Osteoblast (primary cell): Measurements from ENCODE around the gene TPRG1L. TPM values are rescaled to one million over a fixed set of nuclear protein-coding genes. Genes with fewer than 3 reads are reported as not detected.

Experiments used
- DNase-seq: peaks from one replicate; pipeline ENCODE4 v3.0.0; 2011; ENCODE audit warnings: low spot score, mixed read lengths; ENCODE audit not compliant: insufficient read length; ENCODE audit errors: missing footprints
- H2AFZ ChIP-seq: 2 replicates; pipeline ENCODE4 v1.6.0; 2011; ENCODE audit warnings: mild to moderate bottlenecking, low read length
- H3K27ac ChIP-seq: 2 replicates; pipeline ENCODE4 v1.5.1; 2011; ENCODE audit warnings: mild to moderate bottlenecking, low read depth, low read length, moderate library complexity
- H3K27me3 ChIP-seq: 2 replicates; pipeline ENCODE4 v1.6.0; 2012; ENCODE audit warnings: mild to moderate bottlenecking, control low read depth, inconsistent platforms, low read length, moderate library complexity; ENCODE audit not compliant: insufficient read depth
- H3K36me3 ChIP-seq: 2 replicates; pipeline ENCODE4 v1.5.1; 2011; ENCODE audit warnings: mild to moderate bottlenecking, low read length, control low read depth, moderate library complexity; ENCODE audit not compliant: insufficient read depth
- H3K4me1 ChIP-seq: 2 replicates; pipeline ENCODE4 v1.5.1; 2011; ENCODE audit warnings: mild to moderate bottlenecking, low read length, control low read depth, moderate library complexity; ENCODE audit not compliant: insufficient read depth
- H3K4me2 ChIP-seq: 2 replicates; pipeline ENCODE4 v1.6.0; 2011; ENCODE audit warnings: mild to moderate bottlenecking, low read length; ENCODE audit not compliant: insufficient read depth
- H3K4me3 ChIP-seq: fragments of 200-600 bp; sonication (generic); 3 replicates; pipeline ENCODE4 v1.5.1; 2012; ENCODE audit warnings: mild to moderate bottlenecking, low read length, inconsistent platforms; ENCODE audit not compliant: insufficient read depth
- H3K79me2 ChIP-seq: 2 replicates; pipeline ENCODE4 v1.6.0; 2012; ENCODE audit warnings: mild to moderate bottlenecking, low read length, control low read depth, inconsistent platforms; ENCODE audit not compliant: insufficient read depth
- H3K9me3 ChIP-seq: 2 replicates; pipeline ENCODE4 v1.5.1; 2011; ENCODE audit warnings: low read depth, low read length, control low read depth
- H4K20me1 ChIP-seq: 2 replicates; pipeline ENCODE4 v1.6.0; 2012; ENCODE audit warnings: mild to moderate bottlenecking, low read length, control low read depth; ENCODE audit not compliant: insufficient read depth
- CTCF ChIP-seq: IDR thresholded peaks from 2 replicates; pipeline ENCODE4 v1.5.1; 2011; ENCODE audit warnings: mild to moderate bottlenecking, low read depth, low read length, moderate library complexity; ENCODE audit errors: extremely low read depth
- total RNA-seq: library from RNA; depleted of rRNA; stranded (reverse); fragments of >200 nt; gene quantifications from 2 replicates; pipeline ENCODE4 v1.2.3, GENCODE V29; 2012

Gene TPRG1L
- total RNA-seq, 1 donor = 35.8 TPM

DNA sequence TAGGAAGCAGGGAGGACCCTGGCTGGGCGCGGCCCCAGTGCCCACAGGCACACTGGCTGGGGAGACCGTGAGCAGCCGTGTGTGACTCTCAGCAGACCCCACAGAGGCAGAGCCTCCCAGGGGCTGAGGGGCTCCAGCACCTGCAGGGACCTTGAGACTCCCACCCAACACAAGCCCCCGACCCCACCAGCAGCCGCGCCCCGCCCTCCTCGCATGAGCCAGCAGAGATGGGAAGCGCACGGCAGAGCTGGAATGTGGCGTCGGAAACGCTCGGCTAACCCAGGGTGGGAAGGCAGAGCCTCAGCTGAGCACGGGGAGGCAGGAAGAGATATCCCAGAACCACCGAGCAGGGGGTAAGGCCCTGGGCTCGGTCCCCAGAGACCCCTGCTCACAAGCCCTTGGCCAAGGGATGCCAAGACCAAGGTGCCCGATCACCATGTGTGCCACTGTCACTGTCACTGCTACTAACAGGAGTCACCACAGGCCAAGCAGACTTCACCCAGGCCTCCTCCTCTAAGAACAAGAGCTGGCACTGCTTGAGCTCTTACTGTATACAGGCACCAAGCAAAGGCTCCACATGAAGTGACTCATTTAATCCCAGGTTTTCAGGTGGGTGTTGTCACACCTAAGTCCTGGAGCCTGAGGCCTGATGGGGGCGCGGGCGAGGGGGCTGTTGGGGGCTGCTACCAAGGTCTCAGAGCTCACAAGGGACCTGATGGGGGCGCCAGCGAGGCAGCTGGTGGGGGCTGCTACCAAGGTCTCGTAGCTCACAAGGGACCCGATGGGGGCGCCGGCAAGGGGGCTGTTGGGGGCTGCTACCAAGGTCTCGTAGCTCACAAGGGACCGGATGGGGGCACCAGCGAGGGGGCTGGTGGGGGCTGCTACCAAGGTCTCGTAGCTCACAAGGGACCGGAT, 33.6 kb upstream of the TPRG1L start:
- Histone ChIP-seq H3K4me3 (no peak overlapping the region), H3K4me2 (no peak overlapping the region), H3K27ac (no peak overlapping the region), H3K27me3 (no peaks in the 10 kb centered on the region), H2AFZ (no peak overlapping the region), H3K4me1 (no peaks in the 10 kb centered on the region), H3K9me3 (no peaks in the 10 kb centered on the region), H3K79me2 (no peaks in the 10 kb centered on the region), H3K36me3 (no peaks in the 10 kb centered on the region), H4K20me1 (no peaks in the 10 kb centered on the region)
- no peak for TF ChIP-seq CTCF
- no peak for DNase-seq

DNA sequence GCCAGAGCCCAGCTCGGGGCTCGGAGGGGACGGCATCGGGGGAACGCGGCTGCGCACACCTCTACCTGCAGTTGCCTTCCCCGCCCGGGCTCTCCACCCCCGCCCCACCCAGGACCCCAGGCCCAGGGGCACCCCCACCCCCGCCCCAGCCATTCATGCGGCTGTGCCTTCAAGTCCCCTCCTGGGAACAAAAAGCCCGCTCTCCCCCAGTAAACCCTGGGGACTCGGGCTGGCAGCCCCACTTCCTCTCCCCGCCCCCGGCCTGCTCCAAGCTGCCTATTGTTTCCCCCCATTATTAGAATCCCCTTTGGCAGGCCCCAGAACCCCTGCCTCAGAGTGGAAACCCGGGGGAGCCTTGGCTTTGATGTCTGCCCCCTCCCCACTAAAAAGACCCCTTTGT, 31.5 kb upstream of the TPRG1L start:
- Histone ChIP-seq H3K4me2 (no peak overlapping the region), H3K27me3 (peaks cover 5% of the 10 kb centered on the region), H2AFZ (no peak overlapping the region), H3K9me3 (no peaks in the 10 kb centered on the region), H3K4me1 (no peaks in the 10 kb centered on the region), H3K27ac (no peak overlapping the region), H4K20me1 (no peaks in the 10 kb centered on the region), H3K36me3 (no peaks in the 10 kb centered on the region), H3K79me2 (no peaks in the 10 kb centered on the region), H3K4me3 (no peak overlapping the region)
- no peak for TF ChIP-seq CTCF
- no peak for DNase-seq

DNA sequence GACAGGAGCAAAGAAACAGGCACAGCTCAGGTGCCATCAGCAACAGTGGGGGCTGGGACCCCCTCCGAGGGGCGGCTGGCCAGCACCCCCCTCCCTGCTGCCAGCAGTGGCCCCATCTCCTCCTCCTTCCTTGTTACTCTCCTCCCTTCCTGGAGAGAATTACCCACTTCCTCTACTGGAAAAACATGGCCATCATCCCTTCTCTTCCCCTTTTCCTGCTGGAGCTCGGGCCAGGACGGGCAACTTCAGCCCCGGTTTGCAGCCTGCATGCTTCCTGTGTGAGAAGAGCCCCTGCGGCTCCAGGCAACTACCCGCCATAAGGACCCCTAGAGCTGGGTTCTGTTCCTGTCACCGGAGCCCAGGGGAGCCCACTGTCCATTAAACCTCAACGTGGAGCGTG, 31.1 kb upstream of the TPRG1L start:
- Histone ChIP-seq H3K27me3 (peaks cover 5% of the 10 kb centered on the region), H3K4me2 (no peak overlapping the region), H3K4me3 (no peak overlapping the region), H3K4me1 (no peaks in the 10 kb centered on the region), H3K27ac (no peak overlapping the region), H3K9me3 (no peaks in the 10 kb centered on the region), H3K79me2 (no peaks in the 10 kb centered on the region), H2AFZ (no peak overlapping the region), H3K36me3 (no peaks in the 10 kb centered on the region), H4K20me1 (no peaks in the 10 kb centered on the region)
- no peak for TF ChIP-seq CTCF
- DNase-seq = no peak

DNA sequence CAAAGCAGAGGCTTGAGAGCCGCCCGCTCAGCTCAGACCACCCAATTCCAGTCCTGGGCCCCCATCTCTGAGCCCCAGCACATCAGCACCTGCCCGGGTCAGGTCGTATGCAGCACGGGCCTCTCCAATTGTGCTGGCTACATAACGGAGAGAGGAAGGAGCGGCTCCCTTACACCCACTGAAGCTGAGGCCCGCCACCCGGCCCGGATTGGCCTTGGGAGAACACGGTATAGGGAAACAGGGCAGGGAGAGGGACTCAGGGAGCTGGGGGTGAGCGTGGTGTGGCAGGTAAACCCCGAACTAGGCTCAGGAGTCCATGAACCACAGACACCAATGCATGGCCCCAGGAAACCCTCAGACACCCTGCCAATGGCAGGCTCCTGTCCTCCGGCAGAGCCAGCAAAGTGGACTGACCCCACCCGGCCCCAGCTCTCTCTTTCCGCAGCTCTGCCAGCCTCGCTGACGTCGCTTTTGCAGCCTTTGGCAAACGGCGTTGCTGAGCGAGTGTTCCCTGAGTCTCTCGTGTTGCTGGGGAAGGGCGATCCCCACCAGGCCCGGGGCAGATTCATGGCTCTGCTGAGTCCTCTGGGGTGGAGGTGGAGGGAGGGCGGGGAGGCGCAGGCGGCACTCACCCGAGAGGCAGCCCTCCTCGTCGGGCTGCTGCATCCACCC, 30.0 kb upstream of the TPRG1L start:
- no peak overlapping the region for H3K4me2 ChIP-seq
- no peak overlapping the region for H3K27ac ChIP-seq
- no peaks in the 10 kb centered on the region for H3K36me3 ChIP-seq
- no peaks in the 10 kb centered on the region for H3K79me2 ChIP-seq
- no peak overlapping the region for H2AFZ ChIP-seq
- no peak overlapping the region for H3K4me3 ChIP-seq
- no peaks in the 10 kb centered on the region for H4K20me1 ChIP-seq
- peaks cover 5% of the 10 kb centered on the region for H3K27me3 ChIP-seq
- no peaks in the 10 kb centered on the region for H3K4me1 ChIP-seq
- no peak for TF ChIP-seq CTCF
- H3K9me3 ChIP-seq = no peaks in the 10 kb centered on the region
- DNase-seq = no peak
